GM19193 (cell line): ENCODE data around the gene KLHL35.

Source experiments
- POLR2A ChIP-seq: IDR thresholded peaks from 4 replicates; pipeline ENCODE4 v1.6.1; 2011; ENCODE audit not compliant: insufficient read depth, insufficient read length; ENCODE audit errors: extremely low read depth

Gene KLHL35

GRCh38 chr11:75432911-75433321, at the start of gene KLHL35:
Gene KLHL35 (minus strand): TSS chr11:75433203. CDS start chr11:75430629, 2,574 bp downstream.
- no peak for TF ChIP-seq POLR2A

- no peak for TF ChIP-seq POLR2A
Observed at GRCh38 chr11:75481922-75482606, 49.1 kb upstream of the KLHL35 start.

- TF ChIP-seq POLR2A = no peak
Observed at GRCh38 chr11:75481223-75481921, 48.4 kb upstream of the KLHL35 start.

GRCh38 chr11:75480185-75481175, 47.5 kb upstream of the KLHL35 start:
- no peak for TF ChIP-seq POLR2A

- no peak for TF ChIP-seq POLR2A
Observed at GRCh38 chr11:75479597-75480145, 46.7 kb upstream of the KLHL35 start.

- TF ChIP-seq POLR2A = no peak
Observed at GRCh38 chr11:75478783-75479596, 46.0 kb upstream of the KLHL35 start.

- TF ChIP-seq POLR2A = no peak
Observed at GRCh38 chr11:75477614-75477935, 44.6 kb upstream of the KLHL35 start.

- TF ChIP-seq POLR2A = no peak
Observed at GRCh38 chr11:75476739-75477613, 44.0 kb upstream of the KLHL35 start.

GRCh38 chr11:75475767-75476650, 43.0 kb upstream of the KLHL35 start:
- TF ChIP-seq POLR2A = no peak

- no peak for TF ChIP-seq POLR2A
Observed at GRCh38 chr11:75474878-75475766, 42.1 kb upstream of the KLHL35 start.

- no peak for TF ChIP-seq POLR2A
Observed at GRCh38 chr11:75474240-75474639, 41.2 kb upstream of the KLHL35 start.
